Stimulated activated CD8-positive, alpha-beta memory T cell treated with anti-CD3 and anti-CD28 coated beads, Interleukin-12 subunit alpha, Interleukin-12 subunit beta, amount 100 ng/mL, for 1 hour (primary cell): ENCODE results near the gene OSBPL2.

ENCODE experiments used
- DNase-seq: peaks from one replicate; pipeline ENCODE4 v3.0.0-alpha.2; 2020; ENCODE audit warnings: low read depth

Gene OSBPL2

DNA sequence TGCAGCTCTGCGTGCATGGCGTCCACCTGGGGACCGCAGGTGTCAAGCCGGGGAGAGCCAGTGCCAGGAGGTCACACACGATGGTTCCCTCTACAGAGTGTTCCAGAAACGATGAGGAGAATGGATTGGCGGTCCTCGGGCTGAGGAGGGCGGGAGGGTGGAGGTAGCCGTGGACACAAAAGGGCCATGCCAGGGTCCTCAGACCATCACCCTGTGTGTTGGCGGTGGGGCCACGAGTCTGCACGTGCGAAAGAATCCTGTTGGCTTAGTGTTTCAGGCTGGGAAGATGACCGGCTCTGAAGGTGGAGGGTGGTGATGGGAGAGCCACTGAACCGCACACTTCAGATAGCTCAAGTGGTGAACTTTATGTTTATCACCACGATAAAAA, 31.9 kb upstream of the OSBPL2 start:
- no peak for DNase-seq

DNA sequence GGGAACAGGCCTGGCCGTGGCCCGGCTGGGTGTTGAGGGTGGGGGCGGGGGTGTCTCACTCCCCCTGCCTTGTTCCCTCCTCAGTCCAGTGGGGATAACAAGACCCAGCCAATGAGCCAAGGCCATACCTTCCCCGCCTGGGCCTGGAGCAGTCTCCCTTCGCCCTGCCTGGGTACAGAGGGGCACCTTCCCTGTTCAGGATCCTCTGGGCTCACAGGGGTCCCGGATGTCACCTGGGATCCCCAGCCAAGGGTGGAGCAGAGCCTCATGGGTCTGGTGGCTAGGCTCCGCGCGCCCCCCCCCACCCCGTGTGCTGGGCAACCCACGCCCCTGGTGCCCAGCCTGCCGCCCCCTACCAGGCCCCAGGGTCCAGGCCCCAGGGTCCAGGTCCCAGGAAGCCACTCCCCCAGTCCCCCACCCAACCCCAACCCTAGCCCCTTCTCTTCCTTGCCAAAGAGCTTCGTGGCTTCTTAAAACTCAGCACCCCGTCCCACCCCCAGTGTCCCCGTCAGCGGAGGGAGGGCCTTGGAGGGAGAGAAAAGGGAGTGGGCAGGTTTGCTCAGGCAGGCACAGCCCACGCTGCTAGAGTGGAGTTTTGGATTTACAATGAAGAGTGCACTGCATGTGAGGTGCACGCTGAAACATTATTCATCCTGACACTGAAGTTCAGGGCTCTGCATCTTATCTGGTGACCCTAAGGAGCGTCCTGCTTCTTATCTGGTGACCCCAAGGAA, 30.1 kb upstream of the OSBPL2 start:
- DNase-seq = no peak

- no peak for DNase-seq
Observed at GRCh38 chr20:62208795-62209755, 29.2 kb upstream of the OSBPL2 start.

- DNase-seq = no peak
Observed at GRCh38 chr20:62209850-62210495, 28.3 kb upstream of the OSBPL2 start.

- DNase-seq = no peak
Observed at GRCh38 chr20:62210496-62210855, 27.8 kb upstream of the OSBPL2 start.

- DNase-seq = no peak
Observed at GRCh38 chr20:62211216-62211615, 27.1 kb upstream of the OSBPL2 start.

- DNase-seq = no peak
Observed at GRCh38 chr20:62211769-62212288, 26.5 kb upstream of the OSBPL2 start.

DNA sequence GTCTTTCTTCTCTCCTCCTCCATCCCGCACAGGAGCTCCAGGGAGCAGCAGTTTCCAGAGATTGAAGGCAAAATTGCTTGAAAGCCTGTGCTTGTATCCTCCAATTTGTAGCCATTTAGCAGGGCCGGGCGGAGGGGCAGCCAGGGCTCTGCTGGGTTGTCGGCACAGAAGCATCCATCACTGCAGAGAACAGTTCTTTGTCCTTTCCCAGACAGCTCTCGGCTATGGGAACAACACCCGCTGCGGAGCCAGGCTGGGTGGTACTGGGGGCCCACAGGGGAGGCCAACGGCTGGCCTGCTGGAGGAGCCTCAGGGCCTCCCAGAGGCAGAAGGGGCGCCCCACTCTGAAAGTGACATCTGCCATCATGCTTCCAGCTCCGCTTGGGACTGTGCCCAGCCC, 26.0 kb upstream of the OSBPL2 start:
- DNase-seq = no peak

DNA sequence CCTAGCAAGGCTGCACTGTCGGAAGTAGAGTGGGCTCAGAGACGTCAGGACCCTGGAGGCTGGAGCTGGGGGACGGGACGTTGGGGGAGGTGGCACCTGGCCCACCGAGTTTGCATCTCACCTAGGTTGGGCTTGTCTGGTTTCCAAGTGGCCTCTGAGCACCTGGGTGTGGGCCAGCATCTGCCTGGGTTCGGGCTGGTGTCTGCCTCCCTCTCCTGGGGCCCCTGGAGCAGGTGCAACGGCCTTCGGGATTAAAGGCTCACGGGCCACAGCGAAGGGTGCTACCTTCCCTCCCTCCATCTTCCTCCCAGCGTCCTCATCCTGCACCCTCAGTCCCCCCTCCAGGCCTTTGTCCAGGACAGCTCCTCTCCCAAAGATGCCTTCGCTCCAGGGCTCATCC, 24.3 kb upstream of the OSBPL2 start:
- no peak for DNase-seq

- DNase-seq = no peak
Observed at GRCh38 chr20:62215020-62215990, 23.0 kb upstream of the OSBPL2 start.

DNA sequence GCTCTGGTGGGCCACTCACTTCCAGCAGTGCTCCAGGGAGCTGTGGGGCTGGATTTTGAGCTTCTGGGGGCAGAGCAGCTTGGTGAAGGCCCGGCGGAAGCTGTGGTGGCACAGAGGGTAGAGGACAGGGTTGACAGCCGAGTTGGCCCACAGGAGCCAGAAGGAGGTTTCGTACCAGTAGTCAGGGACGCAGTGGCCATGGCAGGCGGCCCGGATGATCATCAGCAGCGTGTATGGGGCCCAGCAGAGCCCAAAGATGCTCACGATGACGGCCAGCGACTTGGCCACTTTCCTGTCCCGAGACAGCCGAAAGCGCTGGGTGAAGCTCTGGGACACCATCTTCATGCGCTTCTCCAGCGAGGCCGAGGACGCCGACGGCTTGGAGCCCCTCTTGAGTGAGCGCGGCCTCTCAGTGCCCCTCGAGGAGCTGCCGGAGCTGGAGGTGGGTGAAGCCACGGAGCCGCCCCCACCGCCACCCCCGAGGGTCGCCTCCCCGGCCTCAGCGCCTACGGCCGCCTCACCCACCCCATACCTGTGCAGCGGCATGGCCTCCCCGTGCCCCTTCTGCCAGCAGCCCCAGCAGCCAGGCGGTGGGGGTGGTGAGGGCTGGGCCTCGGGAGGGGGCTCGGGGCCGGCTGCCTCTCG, 22.2 kb upstream of the OSBPL2 start:
- DNase-seq = no peak

GRCh38 chr20:62216636-62217566, 21.4 kb upstream of the OSBPL2 start:
- DNase-seq = no peak

GRCh38 chr20:62217913-62218773, 20.2 kb upstream of the OSBPL2 start:
- DNase-seq = no peak

DNA sequence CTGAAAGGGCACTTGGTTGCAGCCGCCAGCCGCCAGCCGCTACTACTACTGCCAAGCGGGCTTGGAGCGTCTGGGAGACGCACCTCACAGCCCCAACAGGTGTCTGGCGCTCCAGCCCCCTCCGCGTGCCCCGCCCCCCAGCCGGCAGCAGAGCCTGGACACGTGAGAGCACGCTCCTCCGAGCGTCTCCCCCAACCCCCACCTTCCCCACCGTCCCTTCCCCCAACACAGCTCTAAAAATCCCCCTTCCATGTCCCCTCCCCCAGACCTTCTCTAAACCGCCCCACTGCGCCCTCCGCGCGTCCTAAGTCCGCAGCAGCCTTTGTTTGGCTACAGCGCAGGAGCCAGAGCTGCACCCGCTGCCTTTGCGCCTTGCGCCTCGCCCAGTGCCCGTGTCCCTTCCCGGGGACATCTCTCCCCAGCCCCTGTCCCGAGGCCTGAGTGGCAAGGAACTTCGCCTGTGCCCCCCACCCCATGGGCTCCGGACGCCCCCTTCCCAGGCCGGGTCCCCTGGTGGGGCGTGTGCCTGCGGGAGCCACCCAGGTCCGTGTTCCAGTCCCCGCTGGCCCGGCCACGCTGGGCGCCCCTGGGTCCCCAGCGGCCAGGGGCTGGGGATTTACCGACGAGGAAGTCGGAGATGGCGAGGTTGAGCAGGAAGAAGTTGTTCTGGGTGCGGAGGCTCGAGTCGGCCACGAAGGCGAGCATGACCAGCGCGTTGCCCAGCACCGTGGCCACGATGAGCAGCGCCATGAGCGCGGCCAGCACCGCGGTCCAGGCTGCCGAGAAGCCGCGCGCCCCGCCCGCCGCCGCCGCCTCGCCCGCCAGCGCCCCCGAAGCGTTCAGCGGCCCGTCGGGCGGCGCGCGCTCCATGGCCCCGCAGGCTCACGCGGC, 19.0 kb upstream of the OSBPL2 start:
- no peak for DNase-seq

- DNase-seq = no peak
Observed at GRCh38 chr20:62219992-62220665, 18.2 kb upstream of the OSBPL2 start, which contains the start of gene HRH3. HRH3 (minus strand) TSS chr20:62220278; CDS start chr20:62219970, 308 bp downstream.

GRCh38 chr20:62220666-62221568, 17.4 kb upstream of the OSBPL2 start:
- no peak for DNase-seq
